SK-N-SH treated with all-trans-retinoic acid at 6 μM for 48 hours (cell line): ENCODE results near the gene FHIT.

ENCODE experiments used
- ATAC-seq: fragments of 200-7000 bp; cut with Tn5 transposase; 3 replicates; pipeline ENCODE4 v1.9.1; 2020; ENCODE audit warnings: mild to moderate bottlenecking, moderate library complexity
- ARNTL ChIP-seq: fragments of 450-650 bp; formaldehyde crosslinking; IDR thresholded peaks from 2 replicates; pipeline ENCODE4 v1.5.0; 2020; ENCODE audit warnings: low read depth, mild to moderate bottlenecking, moderate library complexity, borderline replicate concordance
- BACH2 ChIP-seq: fragments of 250-450 bp; sonication (Bioruptor Pico); IDR thresholded peaks from 2 replicates; pipeline ENCODE4 v1.9.0; 2021; ENCODE audit warnings: mild to moderate bottlenecking, borderline replicate concordance
- CREB5 ChIP-seq: fragments of 250-450 bp; sonication (Bioruptor Pico); IDR thresholded peaks from 2 replicates; pipeline ENCODE4 v1.5.1; 2020; ENCODE audit warnings: low read depth, mild to moderate bottlenecking, moderate library complexity
- CSDC2 ChIP-seq: fragments of 250-450 bp; sonication (Bioruptor Pico); IDR thresholded peaks from 2 replicates; pipeline ENCODE4 v1.5.0; 2020; ENCODE audit warnings: mild to moderate bottlenecking, moderate library complexity
- ESRRG ChIP-seq: fragments of 250-450 bp; sonication (Bioruptor Pico); IDR thresholded peaks from 2 replicates; pipeline ENCODE4 v1.6.1; 2021; ENCODE audit warnings: mild to moderate bottlenecking
- ISL1 ChIP-seq: fragments of 250-450 bp; sonication (Bioruptor Pico); IDR thresholded peaks from 2 replicates; pipeline ENCODE4 v2.1.2; 2022; ENCODE audit warnings: mild to moderate bottlenecking, moderate library complexity
- OSR1 ChIP-seq: fragments of 250-450 bp; sonication (Bioruptor Pico); IDR thresholded peaks from 2 replicates; pipeline ENCODE4 v1.8.0; 2022; ENCODE audit warnings: moderate library complexity, mild to moderate bottlenecking, inconsistent platforms
- POU6F1 ChIP-seq: fragments of 250-450 bp; sonication (Bioruptor Pico); IDR thresholded peaks from 2 replicates; pipeline ENCODE4 v1.8.0; 2021; ENCODE audit warnings: low read depth, mild to moderate bottlenecking, moderate library complexity, borderline replicate concordance
- PPARA ChIP-seq: fragments of 250-450 bp; sonication (Bioruptor Pico); IDR thresholded peaks from 2 replicates; pipeline ENCODE4 v1.5.0; 2020; ENCODE audit warnings: mild to moderate bottlenecking, borderline replicate concordance
- SNAI2 ChIP-seq: fragments of 250-450 bp; sonication (Bioruptor Pico); IDR thresholded peaks from 2 replicates; pipeline ENCODE4 v1.5.0; 2020; ENCODE audit warnings: mild to moderate bottlenecking, moderate library complexity
- TCF4 ChIP-seq: fragments of 250-450 bp; sonication (Bioruptor Pico); IDR thresholded peaks from 2 replicates; pipeline ENCODE4 v1.8.0; 2021; ENCODE audit warnings: mild to moderate bottlenecking, moderate library complexity, borderline replicate concordance
- TOX ChIP-seq: fragments of 250-450 bp; sonication (Bioruptor Pico); IDR thresholded peaks from 2 replicates; pipeline ENCODE4 v1.8.0; 2021; ENCODE audit warnings: mild to moderate bottlenecking, moderate library complexity, borderline replicate concordance
- TSHZ2 ChIP-seq: fragments of 250-450 bp; sonication (Bioruptor Pico); IDR thresholded peaks from 2 replicates; pipeline ENCODE4 v1.5.0; 2020; ENCODE audit warnings: mild to moderate bottlenecking, moderate library complexity
- ZC3H10 ChIP-seq: fragments of 250-450 bp; sonication (Bioruptor Pico); IDR thresholded peaks from 2 replicates; pipeline ENCODE4 v1.5.1; 2021; ENCODE audit warnings: mild to moderate bottlenecking, moderate library complexity
- ZFP3 ChIP-seq: fragments of 250-450 bp; sonication (Bioruptor Pico); IDR thresholded peaks from 2 replicates; pipeline ENCODE4 v1.5.0; 2020; ENCODE audit warnings: mild to moderate bottlenecking, moderate library complexity
- ZFP30 ChIP-seq: fragments of 450-650 bp; formaldehyde crosslinking; IDR thresholded peaks from 2 replicates; pipeline ENCODE4 v1.5.0; 2022; ENCODE audit warnings: mild to moderate bottlenecking, moderate library complexity
- ZNF565 ChIP-seq: fragments of 450-650 bp; formaldehyde crosslinking; conservative IDR thresholded peaks from 2 replicates; pipeline ENCODE4 v1.5.0; 2020; ENCODE audit warnings: low read depth, mild to moderate bottlenecking, moderate library complexity
- ZNF70 ChIP-seq: fragments of 450-650 bp; formaldehyde crosslinking; IDR thresholded peaks from 2 replicates; pipeline ENCODE4 v1.5.0; 2020; ENCODE audit warnings: mild to moderate bottlenecking, moderate library complexity
- ZNF8 ChIP-seq: fragments of 450-650 bp; formaldehyde crosslinking; IDR thresholded peaks from 2 replicates; pipeline ENCODE4 v1.5.0; 2020; ENCODE audit warnings: mild to moderate bottlenecking, moderate library complexity
- TF ChIP-seq, protein P1 (sequence below): fragments of 250-450 bp; sonication (Bioruptor Pico); IDR thresholded peaks from 2 replicates; pipeline ENCODE4 v1.5.1; 2021; ENCODE audit warnings: mild to moderate bottlenecking, moderate library complexity

The FHIT gene

GRCh38 chr3:60983906-60984305 lies 267.3 kb downstream of the FHIT start:
- no peak for ATAC-seq
- TF ChIP-seq, protein P1, sequence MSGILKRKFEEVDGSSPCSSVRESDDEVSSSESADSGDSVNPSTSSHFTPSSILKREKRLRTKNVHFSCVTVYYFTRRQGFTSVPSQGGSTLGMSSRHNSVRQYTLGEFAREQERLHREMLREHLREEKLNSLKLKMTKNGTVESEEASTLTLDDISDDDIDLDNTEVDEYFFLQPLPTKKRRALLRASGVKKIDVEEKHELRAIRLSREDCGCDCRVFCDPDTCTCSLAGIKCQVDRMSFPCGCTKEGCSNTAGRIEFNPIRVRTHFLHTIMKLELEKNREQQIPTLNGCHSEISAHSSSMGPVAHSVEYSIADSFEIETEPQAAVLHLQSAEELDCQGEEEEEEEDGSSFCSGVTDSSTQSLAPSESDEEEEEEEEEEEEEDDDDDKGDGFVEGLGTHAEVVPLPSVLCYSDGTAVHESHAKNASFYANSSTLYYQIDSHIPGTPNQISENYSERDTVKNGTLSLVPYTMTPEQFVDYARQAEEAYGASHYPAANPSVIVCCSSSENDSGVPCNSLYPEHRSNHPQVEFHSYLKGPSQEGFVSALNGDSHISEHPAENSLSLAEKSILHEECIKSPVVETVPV (CRISPR knock-in tag), result no peak
- TF ChIP-seq TCF4 (CRISPR knock-in tag) (no peak), POU6F1 (CRISPR knock-in tag) (no peak), BACH2 (no peak), TSHZ2 (CRISPR knock-in tag) (no peak), OSR1 (CRISPR knock-in tag) (no peak), TOX (no peak), ISL1 (CRISPR knock-in tag) (no peak), PPARA (CRISPR knock-in tag) (no peak), ARNTL (CRISPR knock-in tag) (no peak), ZC3H10 (CRISPR knock-in tag) (no peak), ZNF8 (CRISPR knock-in tag) (no peak), ZFP30 (CRISPR knock-in tag) (no peak), ZFP3 (CRISPR knock-in tag) (no peak), CREB5 (no peak), ZNF70 (CRISPR knock-in tag) (no peak), CSDC2 (CRISPR knock-in tag) (no peak)

DNA sequence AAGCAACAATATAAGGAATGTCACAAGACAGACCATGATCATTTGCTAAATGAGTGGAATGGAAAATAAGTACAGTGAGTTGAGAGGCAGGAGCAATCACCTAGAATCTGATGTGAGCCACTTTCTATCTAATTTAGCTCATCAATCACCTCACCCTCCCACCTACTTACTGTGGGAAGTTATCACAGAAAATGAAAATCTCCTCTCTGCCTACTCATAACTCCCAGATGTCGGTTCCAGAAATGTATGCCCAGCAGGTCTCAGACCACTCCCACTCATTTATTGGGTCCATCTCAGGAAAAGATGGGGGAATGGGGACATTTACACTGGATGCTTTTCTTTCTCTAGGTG lies 270.9 kb downstream of the FHIT start:
- ATAC-seq, result no peak
- TF ChIP-seq SNAI2 (CRISPR knock-in tag) (no peak), ZNF565 (CRISPR knock-in tag) (no peak), TSHZ2 (CRISPR knock-in tag) (no peak), ZC3H10 (CRISPR knock-in tag) (no peak), ZNF70 (CRISPR knock-in tag) (no peak), ARNTL (CRISPR knock-in tag) (no peak), TOX (no peak), ESRRG (CRISPR knock-in tag) (no peak), TCF4 (CRISPR knock-in tag) (no peak), ZNF8 (CRISPR knock-in tag) (no peak)
- TF ChIP-seq, protein P1 (CRISPR knock-in tag), result no peak
